ENCODE measurements around the gene IPO4. TPM values are rescaled to one million over a fixed set of nuclear protein-coding genes. Genes with fewer than 3 reads are reported as not detected.

The IPO4 gene
- total RNA-seq, 1 experiment from 2014 or later, result 102 TPM

GRCh38 chr14:24190416-24190815, 1.8 kb upstream of the IPO4 start:
- H3K4me1 ChIP-seq (ENCODE audit: control insufficient read depth in 1 of 2, insufficient read depth in 2 of 2, low read length in 2 of 2), result peaks cover 24 to 31% of the 10 kb centered on the region in 2 experiments
- H2AFZ ChIP-seq (ENCODE audit: low read depth, low read length, poor library complexity, severe bottlenecking), result no peak overlapping the region
- CTCF ChIA-PET, result no interaction called here
- no peak overlapping the region for H3K9ac ChIP-seq (ENCODE audit: low read length)
- no peaks in the 10 kb centered on the region for H4K20me1 ChIP-seq (ENCODE audit: insufficient read depth)
- DNase-seq (ENCODE audit: low read depth, low spot score) (no peak), ATAC-seq (no peak)
- H3K27me3 ChIP-seq (ENCODE audit: insufficient read depth, low read length), result no peaks in the 10 kb centered on the region
- intact Hi-C loops (cut with micrococcal nuclease), result no loop called here
- no peak overlapping the region for H3K4me3 ChIP-seq (replicated peaks in 1 of 2; ENCODE audit: low read depth in 1 of 2, low read length in 2 of 2)
- H3K9me2 ChIP-seq (ENCODE audit: insufficient read depth), result no peaks in the 10 kb centered on the region
- RAD21 ChIA-PET (ENCODE audit: low non-redundant PET in 1 of 2, low total read pairs in 2 of 2, uncharacterized antibody in 2 of 2, unreplicated experiment in 2 of 2), result no interaction called here
- POLR2A ChIA-PET, result no interaction called here
- H3K36me3 ChIP-seq (ENCODE audit: control insufficient read depth in 1 of 2, insufficient read depth in 2 of 2, low read length in 2 of 2), result peaks cover 27 to 29% of the 10 kb centered on the region in 2 experiments; a peak in 3 of 4 replicates
- H3K9me3 ChIP-seq (ENCODE audit: control insufficient read depth in 1 of 2, insufficient read depth in 1 of 2, low read depth in 1 of 2, low read length in 2 of 2), result no peaks in the 10 kb centered on the region
- H3K27ac ChIP-seq (ENCODE audit: low read depth, low read length), result no peak overlapping the region
- BruUV-seq (replicated peaks), result no TSS peak
- no peak overlapping the region for H3K4me2 ChIP-seq (ENCODE audit: low read length)
- peaks cover 51% of the 10 kb centered on the region for H3K79me2 ChIP-seq (ENCODE audit: insufficient read depth, low read length)
- TF ChIP-seq EGR1 (IDR thresholded peaks at IDR 0.05; ENCODE audit: low read depth) (no peak), POLR2AphosphoS5 (IDR thresholded peaks at IDR 0.05; ENCODE audit: low read depth, low read length) (no peak), EZH2 (IDR thresholded peaks at IDR 0.05) (no peak), CTCF (IDR thresholded peaks at IDR 0.05 in 2 of 3, conservative IDR thresholded peaks at IDR 0.05 in 1 of 3; ENCODE audit: borderline replicate concordance in 1 of 3, insufficient read depth in 1 of 3, low read depth in 2 of 3, low read length in 2 of 3) (no peak), JUND (IDR thresholded peaks at IDR 0.05) (no peak), ATF3 (IDR thresholded peaks at IDR 0.05) (no peak), ZFX (IDR thresholded peaks at IDR 0.05) (no peak), EZH2phosphoT487 (IDR thresholded peaks at IDR 0.05; ENCODE audit: borderline replicate concordance) (no peak), FOSL1 (IDR thresholded peaks at IDR 0.05; ENCODE audit: low read depth) (no peak), SRF (IDR thresholded peaks at IDR 0.05; ENCODE audit: low read depth) (no peak), SP1 (IDR thresholded peaks at IDR 0.05; ENCODE audit: low read depth) (no peak), ZNF274 (IDR thresholded peaks at IDR 0.05; ENCODE audit: low read depth, low read length) (no peak), YY1 (IDR thresholded peaks at IDR 0.05; ENCODE audit: extremely low read depth, insufficient replicate concordance, low read depth, low read length) (no peak), CBX3 (IDR thresholded peaks at IDR 0.05; ENCODE audit: low read depth) (no peak)
- TF ChIP-seq, protein P1, sequence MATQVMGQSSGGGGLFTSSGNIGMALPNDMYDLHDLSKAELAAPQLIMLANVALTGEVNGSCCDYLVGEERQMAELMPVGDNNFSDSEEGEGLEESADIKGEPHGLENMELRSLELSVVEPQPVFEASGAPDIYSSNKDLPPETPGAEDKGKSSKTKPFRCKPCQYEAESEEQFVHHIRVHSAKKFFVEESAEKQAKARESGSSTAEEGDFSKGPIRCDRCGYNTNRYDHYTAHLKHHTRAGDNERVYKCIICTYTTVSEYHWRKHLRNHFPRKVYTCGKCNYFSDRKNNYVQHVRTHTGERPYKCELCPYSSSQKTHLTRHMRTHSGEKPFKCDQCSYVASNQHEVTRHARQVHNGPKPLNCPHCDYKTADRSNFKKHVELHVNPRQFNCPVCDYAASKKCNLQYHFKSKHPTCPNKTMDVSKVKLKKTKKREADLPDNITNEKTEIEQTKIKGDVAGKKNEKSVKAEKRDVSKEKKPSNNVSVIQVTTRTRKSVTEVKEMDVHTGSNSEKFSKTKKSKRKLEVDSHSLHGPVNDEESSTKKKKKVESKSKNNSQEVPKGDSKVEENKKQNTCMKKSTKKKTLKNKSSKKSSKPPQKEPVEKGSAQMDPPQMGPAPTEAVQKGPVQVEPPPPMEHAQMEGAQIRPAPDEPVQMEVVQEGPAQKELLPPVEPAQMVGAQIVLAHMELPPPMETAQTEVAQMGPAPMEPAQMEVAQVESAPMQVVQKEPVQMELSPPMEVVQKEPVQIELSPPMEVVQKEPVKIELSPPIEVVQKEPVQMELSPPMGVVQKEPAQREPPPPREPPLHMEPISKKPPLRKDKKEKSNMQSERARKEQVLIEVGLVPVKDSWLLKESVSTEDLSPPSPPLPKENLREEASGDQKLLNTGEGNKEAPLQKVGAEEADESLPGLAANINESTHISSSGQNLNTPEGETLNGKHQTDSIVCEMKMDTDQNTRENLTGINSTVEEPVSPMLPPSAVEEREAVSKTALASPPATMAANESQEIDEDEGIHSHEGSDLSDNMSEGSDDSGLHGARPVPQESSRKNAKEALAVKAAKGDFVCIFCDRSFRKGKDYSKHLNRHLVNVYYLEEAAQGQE (IDR thresholded peaks at IDR 0.05; ENCODE audit: low read depth), result no peak
- TF ChIP-seq, protein P2, sequence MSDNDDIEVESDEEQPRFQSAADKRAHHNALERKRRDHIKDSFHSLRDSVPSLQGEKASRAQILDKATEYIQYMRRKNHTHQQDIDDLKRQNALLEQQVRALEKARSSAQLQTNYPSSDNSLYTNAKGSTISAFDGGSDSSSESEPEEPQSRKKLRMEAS (IDR thresholded peaks at IDR 0.05), result no peak
- TF ChIP-seq, protein P3, sequence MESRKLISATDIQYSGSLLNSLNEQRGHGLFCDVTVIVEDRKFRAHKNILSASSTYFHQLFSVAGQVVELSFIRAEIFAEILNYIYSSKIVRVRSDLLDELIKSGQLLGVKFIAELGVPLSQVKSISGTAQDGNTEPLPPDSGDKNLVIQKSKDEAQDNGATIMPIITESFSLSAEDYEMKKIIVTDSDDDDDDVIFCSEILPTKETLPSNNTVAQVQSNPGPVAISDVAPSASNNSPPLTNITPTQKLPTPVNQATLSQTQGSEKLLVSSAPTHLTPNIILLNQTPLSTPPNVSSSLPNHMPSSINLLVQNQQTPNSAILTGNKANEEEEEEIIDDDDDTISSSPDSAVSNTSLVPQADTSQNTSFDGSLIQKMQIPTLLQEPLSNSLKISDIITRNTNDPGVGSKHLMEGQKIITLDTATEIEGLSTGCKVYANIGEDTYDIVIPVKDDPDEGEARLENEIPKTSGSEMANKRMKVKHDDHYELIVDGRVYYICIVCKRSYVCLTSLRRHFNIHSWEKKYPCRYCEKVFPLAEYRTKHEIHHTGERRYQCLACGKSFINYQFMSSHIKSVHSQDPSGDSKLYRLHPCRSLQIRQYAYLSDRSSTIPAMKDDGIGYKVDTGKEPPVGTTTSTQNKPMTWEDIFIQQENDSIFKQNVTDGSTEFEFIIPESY (IDR thresholded peaks at IDR 0.05; ENCODE audit: extremely low read depth, insufficient replicate concordance, low read length), result no peak
